SK-N-SH (cell line): ENCODE data around the gene CCDC34. TPM values are rescaled to one million over a fixed set of nuclear protein-coding genes. Genes with fewer than 3 reads are reported as not detected.

Experiments
- CTCF ChIA-PET: fragments of 300-600, 350-600 bp; formaldehyde crosslinking; extraction: SDS; loops from one replicate; lab custom pipeline; 2021; lab: Yijun Ruan, JAX
- POLR2A ChIA-PET: fragments of 350-600 bp; sonication (Branson Sonifier 250); formaldehyde crosslinking; extraction: SDS; loops from one replicate; lab custom pipeline; 2020; ENCODE audit warnings: antibody characterized with exemption, inconsistent platforms; lab: Yijun Ruan, JAX
- DNase-seq: peaks from one replicate; pipeline ENCODE4 v3.0.0; 2012
- H2AFZ ChIP-seq: fragments of 200-600 bp; sonication (generic); 2 replicates; pipeline ENCODE4 v1.8.1; 2016; ENCODE audit warnings: antibody characterized with exemption, mild to moderate bottlenecking, low read depth
- H3F3A ChIP-seq: fragments of 200-600 bp; sonication (generic); replicated peaks from 2 replicates; pipeline ENCODE3; 2016; ENCODE audit warnings: antibody characterized with exemption, mild to moderate bottlenecking; ENCODE audit not compliant: insufficient read depth
- H3K27ac ChIP-seq, 2 experiments: fragments of 200-500 bp in 1 of 2; fragments of 200-600 bp in 1 of 2; sonication (Bioruptor generic) in 1 of 2; sonication (generic), shearing (Covaris generic) in 1 of 2; 2 replicates each; pipeline versions ENCODE4 v1.5.1 to v1.6.1; 2014 to 2016; ENCODE audit warnings: low read depth in 2 of 2, inconsistent platforms in 1 of 2, low read length in 1 of 2, mild to moderate bottlenecking in 1 of 2, mixed read lengths in 1 of 2
- H3K27me3 ChIP-seq: fragments of 200-600 bp; sonication (generic), shearing (Covaris generic); 2 replicates; pipeline ENCODE4 v1.6.1; 2016; ENCODE audit warnings: mixed run types; ENCODE audit not compliant: insufficient read depth
- H3K36me3 ChIP-seq, 2 experiments: fragments of 200-500 bp in 1 of 2; fragments of 200-600 bp in 1 of 2; sonication (Bioruptor generic) in 1 of 2; sonication (generic) in 1 of 2; replicated peaks in 1 of 2; 2 replicates each; pipeline versions ENCODE3 to v1.5.1; 2014 to 2016; ENCODE audit warnings: low read length in 1 of 2, mild to moderate bottlenecking in 1 of 2; ENCODE audit not compliant: insufficient read depth in 2 of 2, control insufficient read depth in 1 of 2
- H3K4me1 ChIP-seq, 2 experiments: fragments of 200-500 bp in 1 of 2; fragments of 200-600 bp in 1 of 2; sonication (Bioruptor generic) in 1 of 2; sonication (generic), shearing (Covaris generic) in 1 of 2; 2 replicates each; pipeline versions ENCODE4 v1.5.1 to v1.6.1; 2014 to 2016; ENCODE audit warnings: low read depth in 1 of 2, low read length in 1 of 2, mixed run types in 1 of 2; ENCODE audit not compliant: insufficient read depth in 2 of 2, control insufficient read depth in 1 of 2
- H3K4me2 ChIP-seq: fragments of 200-600 bp; sonication (generic), shearing (Covaris generic); 2 replicates; pipeline ENCODE4 v1.6.1; 2017; ENCODE audit warnings: mixed run types
- H3K4me3 ChIP-seq, 2 experiments: fragments of 200-500 bp in 1 of 2; fragments of 200-600 bp in 1 of 2; sonication (Bioruptor generic) in 1 of 2; sonication (generic), shearing (Covaris generic) in 1 of 2; 2 replicates each; pipeline versions ENCODE4 v1.5.1 to v1.8.1; 2014 to 2016; ENCODE audit warnings: low read depth in 2 of 2, inconsistent platforms in 1 of 2, low read length in 1 of 2, mild to moderate bottlenecking in 1 of 2, mixed read lengths in 1 of 2, moderate library complexity in 1 of 2
- H3K79me2 ChIP-seq: fragments of 200-600 bp; sonication (generic); 2 replicates; pipeline ENCODE4 v1.8.1; 2017; ENCODE audit warnings: mild to moderate bottlenecking; ENCODE audit not compliant: insufficient read depth
- H3K9ac ChIP-seq: fragments of 200-600 bp; sonication (generic); 2 replicates; pipeline ENCODE4 v1.6.1; 2017; ENCODE audit warnings: mixed run types
- H3K9me2 ChIP-seq: fragments of 200-600 bp; sonication (generic); 2 replicates; pipeline ENCODE4 v1.6.1; 2017; ENCODE audit warnings: mixed run types
- H3K9me3 ChIP-seq: fragments of 200-600 bp; sonication (generic); 2 replicates; pipeline ENCODE4 v1.6.1; 2017; ENCODE audit warnings: mixed run types, mild to moderate bottlenecking, moderate library complexity
- H4K20me1 ChIP-seq: fragments of 200-600 bp; sonication (generic); 2 replicates; pipeline ENCODE4 v1.6.1; 2017; ENCODE audit warnings: mild to moderate bottlenecking, mixed run types; ENCODE audit not compliant: insufficient read depth
- CHD2 ChIP-seq: fragments of 150-350 bp; IDR thresholded peaks from 2 replicates; pipeline ENCODE4 v1.6.1; 2018; ENCODE audit warnings: low read length; ENCODE audit not compliant: partially characterized antibody
- ELF1 ChIP-seq: IDR thresholded peaks from 2 replicates; pipeline ENCODE4 v1.4.0; 2012
- EP300 ChIP-seq, 2 experiments: IDR thresholded peaks; 2 replicates each; pipeline versions ENCODE4 v1.4.0 to v1.6.1; 2012; ENCODE audit warnings: borderline replicate concordance in 1 of 2, low read depth in 1 of 2, low read length in 1 of 2
- FOXJ3 ChIP-seq: sonication (generic); formaldehyde crosslinking; IDR thresholded peaks from 2 replicates; pipeline ENCODE4 v1.5.1; 2020; ENCODE audit warnings: mild to moderate bottlenecking, missing genetic modification reagents
- GATA2 ChIP-seq: sonication (generic); formaldehyde crosslinking; IDR thresholded peaks from 2 replicates; pipeline ENCODE4 v1.5.0; 2020; ENCODE audit warnings: mild to moderate bottlenecking, missing genetic modification reagents
- MEF2A ChIP-seq: IDR thresholded peaks from 2 replicates; pipeline ENCODE4 v1.4.0; 2012; ENCODE audit warnings: low read depth, borderline replicate concordance
- MXI1 ChIP-seq: IDR thresholded peaks from 2 replicates; pipeline ENCODE4 v1.6.1; 2012; ENCODE audit warnings: mild to moderate bottlenecking, low read depth, low read length, improper control_type of control experiment
- RFX5 ChIP-seq: IDR thresholded peaks from 2 replicates; pipeline ENCODE4 v1.6.1; 2012; ENCODE audit warnings: mild to moderate bottlenecking, improper control_type of control experiment, low read length
- RXRA ChIP-seq: IDR thresholded peaks from 2 replicates; pipeline ENCODE4 v1.4.0; 2012; ENCODE audit warnings: low read depth, mild to moderate bottlenecking, borderline replicate concordance
- SIN3A ChIP-seq: IDR thresholded peaks from 2 replicates; pipeline ENCODE4 v1.6.1; 2012; ENCODE audit warnings: low read depth, mild to moderate bottlenecking, low read length, moderate library complexity, borderline replicate concordance
- SMC3 ChIP-seq: IDR thresholded peaks from 2 replicates; pipeline ENCODE4 v1.6.1; 2012; ENCODE audit warnings: low read depth, low read length, improper control_type of control experiment
- TAF1 ChIP-seq: IDR thresholded peaks from 2 replicates; pipeline ENCODE4 v1.6.1; 2012; ENCODE audit warnings: low read depth, mild to moderate bottlenecking, low read length, moderate library complexity, borderline replicate concordance
- YY1 ChIP-seq: IDR thresholded peaks from 2 replicates; pipeline ENCODE4 v1.4.0; 2012; ENCODE audit warnings: low read depth, mild to moderate bottlenecking
- ZBTB33 ChIP-seq: IDR thresholded peaks from 2 replicates; pipeline ENCODE4 v1.4.0; 2012; ENCODE audit warnings: low read depth, borderline replicate concordance
- WGBS: methylation state at CpG from one replicate; pipeline ENCODE4 v1.1.6; 2017; ENCODE audit warnings: low lambda C conversion rate; 5-methylcytosine and 5-hydroxymethylcytosine counted together
- polyA plus RNA-seq, 3 experiments: library from polyadenylated mRNA; depleted of rRNA; stranded (reverse); fragments of >200 nt; gene quantifications; 2 replicates each; pipeline ENCODE4 v1.2.3, GENCODE V29; 2012

CCDC34 gene
- polyA plus RNA-seq, 1 of the 3 experiments (the other 2 are of a cell fraction), result 6.7 TPM

- H2AFZ ChIP-seq, result peak overlapping the region; percentile 87
These were observed 1.2 kb downstream of the CCDC34 start for GRCh38 chr11:27361649-27362431.

GRCh38 chr11:27358296-27358695, 4.7 kb downstream of the CCDC34 start:
- H3K4me3 ChIP-seq, result no peak overlapping the region
- no peak for TF ChIP-seq CHD2
- no peak for TF ChIP-seq ZBTB33
- no peak for TF ChIP-seq MEF2A
- TF ChIP-seq ELF1, result no peak
- TF ChIP-seq, all 33 proteins: peak for 0

More at GRCh38 chr11:27361649-27362431, 1.2 kb downstream of the CCDC34 start:
- no peaks in the 10 kb centered on the region for H3K9me2 ChIP-seq
- TF ChIP-seq FOXJ3 (CRISPR knock-in tag) (no peak), RFX5 (no peak), EP300 (IDR thresholded peaks at IDR 0.05; ENCODE audit: borderline replicate concordance in 1 of 2, low read depth in 1 of 2, low read length in 1 of 2) (no peak), MXI1 (no peak)
- TF ChIP-seq, all 33 proteins: peak for 0
- Histone ChIP-seq H3K27ac (no peak overlapping the region), H3K4me2 (peak overlapping the region; percentile 91), H3K36me3 (no peaks in the 10 kb centered on the region), H3K79me2 (peaks cover 12% of the 10 kb centered on the region), H3K9me3 (no peaks in the 10 kb centered on the region), H3K27me3 (no peaks in the 10 kb centered on the region), H3K4me3 (peak overlapping the region; percentile 82 to 94), H3F3A (no peaks in the 10 kb centered on the region), H4K20me1 (no peaks in the 10 kb centered on the region), H3K9ac (peak overlapping the region; percentile 81; the same call in 1 of the 2 replicates), H3K4me1 (peaks cover 10 to 11% of the 10 kb centered on the region in 2 experiments; a peak in 3 of 4 replicates)
- WGBS, result 75% methylated on average over 8 of the region's 8 CpGs
- ChIA-PET CTCF (no interaction called here), POLR2A (no interaction called here)
- no peak for DNase-seq

GRCh38 chr11:27357250-27357649, 5.8 kb downstream of the CCDC34 start:
- DNase-seq, result no peak
- no peak overlapping the region for H2AFZ ChIP-seq
- H3F3A ChIP-seq, result peaks cover 10% of the 10 kb centered on the region
- no peak overlapping the region for H3K4me2 ChIP-seq
- H3K4me3 ChIP-seq, result no peak overlapping the region
- WGBS, result 97% methylated on average over 4 of the region's 4 CpGs
- H3K4me1 ChIP-seq, result peaks cover 5 to 18% of the 10 kb centered on the region in 2 experiments; a peak in 3 of 4 replicates
- H3K79me2 ChIP-seq, result peaks cover 8% of the 10 kb centered on the region
- no peaks in the 10 kb centered on the region for H3K27me3 ChIP-seq
- ChIA-PET CTCF (no interaction called here), POLR2A (no interaction called here)
- no peaks in the 10 kb centered on the region for H3K9me2 ChIP-seq
- no peak overlapping the region for H3K9ac ChIP-seq
- TF ChIP-seq SMC3 (no peak), MXI1 (no peak), YY1 (no peak), RXRA (no peak), EP300 (IDR thresholded peaks at IDR 0.05; ENCODE audit: borderline replicate concordance in 1 of 2, low read depth in 1 of 2, low read length in 1 of 2) (no peak), GATA2 (no peak), ZBTB33 (no peak), ELF1 (no peak), TAF1 (no peak), SIN3A (no peak)
- TF ChIP-seq, all 33 proteins: peak for 0
- Histone ChIP-seq H4K20me1 (no peaks in the 10 kb centered on the region), H3K27ac (no peak overlapping the region), H3K36me3 (no peaks in the 10 kb centered on the region), H3K9me3 (no peaks in the 10 kb centered on the region)

More at GRCh38 chr11:27358296-27358695, 4.7 kb downstream of the CCDC34 start:
- no peak overlapping the region for H3K9ac ChIP-seq
- no peaks in the 10 kb centered on the region for H4K20me1 ChIP-seq
- CTCF ChIA-PET, result no interaction called here
- no peak overlapping the region for H3K27ac ChIP-seq
- no peaks in the 10 kb centered on the region for H3K36me3 ChIP-seq
- H2AFZ ChIP-seq, result no peak overlapping the region
- no peaks in the 10 kb centered on the region for H3K9me3 ChIP-seq
- no peak for DNase-seq
- H3K4me1 ChIP-seq, result peaks cover 6 to 20% of the 10 kb centered on the region in 2 experiments; a peak in 3 of 4 replicates
- no peak overlapping the region for H3K4me2 ChIP-seq
- POLR2A ChIA-PET, result no interaction called here
- H3K27me3 ChIP-seq, result no peaks in the 10 kb centered on the region
- no peaks in the 10 kb centered on the region for H3K9me2 ChIP-seq
- 100% methylated on average over 1 of the region's 1 CpG for WGBS
- H3K79me2 ChIP-seq, result peaks cover 12% of the 10 kb centered on the region
- peaks cover 10% of the 10 kb centered on the region for H3F3A ChIP-seq
